ENCODE results near the gene MAP3K5.

GRCh38 chr6:136524936-136525413 is 267.3 kb downstream of the MAP3K5 start:
- TF ChIP-seq, protein P1, sequence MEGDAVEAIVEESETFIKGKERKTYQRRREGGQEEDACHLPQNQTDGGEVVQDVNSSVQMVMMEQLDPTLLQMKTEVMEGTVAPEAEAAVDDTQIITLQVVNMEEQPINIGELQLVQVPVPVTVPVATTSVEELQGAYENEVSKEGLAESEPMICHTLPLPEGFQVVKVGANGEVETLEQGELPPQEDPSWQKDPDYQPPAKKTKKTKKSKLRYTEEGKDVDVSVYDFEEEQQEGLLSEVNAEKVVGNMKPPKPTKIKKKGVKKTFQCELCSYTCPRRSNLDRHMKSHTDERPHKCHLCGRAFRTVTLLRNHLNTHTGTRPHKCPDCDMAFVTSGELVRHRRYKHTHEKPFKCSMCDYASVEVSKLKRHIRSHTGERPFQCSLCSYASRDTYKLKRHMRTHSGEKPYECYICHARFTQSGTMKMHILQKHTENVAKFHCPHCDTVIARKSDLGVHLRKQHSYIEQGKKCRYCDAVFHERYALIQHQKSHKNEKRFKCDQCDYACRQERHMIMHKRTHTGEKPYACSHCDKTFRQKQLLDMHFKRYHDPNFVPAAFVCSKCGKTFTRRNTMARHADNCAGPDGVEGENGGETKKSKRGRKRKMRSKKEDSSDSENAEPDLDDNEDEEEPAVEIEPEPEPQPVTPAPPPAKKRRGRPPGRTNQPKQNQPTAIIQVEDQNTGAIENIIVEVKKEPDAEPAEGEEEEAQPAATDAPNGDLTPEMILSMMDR (IDR thresholded peaks at IDR 0.05), result no peak
- TF ChIP-seq EZH2phosphoT487 (IDR thresholded peaks at IDR 0.05) (no peak), EZH2 (IDR thresholded peaks at IDR 0.05) (no peak)
